K562 treated with DMSO at 1 percent for 12 hours (cell line): ENCODE data around the gene NR1D2. TPM values are rescaled to one million over a fixed set of nuclear protein-coding genes. Genes with fewer than 3 reads are reported as not detected.

Source experiments
- total RNA-seq: library from RNA; unstranded; fragments of 300-600 nt; gene quantifications from 2 replicates; pipeline ENCODE4 v1.2.3, GENCODE V29; 2022; ENCODE audit not compliant: insufficient read depth

NR1D2 gene
- total RNA-seq, result 1.0 and 5.5 TPM in 2 replicates

GRCh38 chr3:23944861-23945662 is at the start of gene NR1D2:
TSS of gene NR1D2 (plus strand) at chr3:23945286. CDS start at chr3:23945579, 293 bp downstream.

GRCh38 chr3:23916886-23917678 is 28.0 kb upstream of the NR1D2 start, which contains the start of the genes NKIRAS1 and RPL15:
TSS of gene NKIRAS1 (minus strand) at chr3:23916990. CDS start at chr3:23910904, 6,086 bp downstream.
TSS of gene RPL15 (plus strand) at chr3:23917132. CDS start at chr3:23917860, 728 bp downstream.

Other genes with a start within 250 kb of the NR1D2 start
- gene UBE2E1, start 139.3 kb upstream of the NR1D2 start, total RNA-seq, result 41.9 and 76.7 TPM in 2 replicates
- 6.0 and 10.6 TPM in 2 replicates for gene NKIRAS1, start 28.3 kb upstream of the NR1D2 start, total RNA-seq
- gene RPL15, start 28.2 kb upstream of the NR1D2 start, total RNA-seq, result 4,553 and 5,753 TPM in 2 replicates